ENCODE data around the gene IGFL3.
A peak's percentile ranks its signal among the peaks of the same experiment; 100 is the strongest.
"Not testable (repeated sequence)": the region's sequence is repeated elsewhere in the genome, so short reads cannot be mapped to it uniquely, and the experiment has no call there.

Gene IGFL3

DNA sequence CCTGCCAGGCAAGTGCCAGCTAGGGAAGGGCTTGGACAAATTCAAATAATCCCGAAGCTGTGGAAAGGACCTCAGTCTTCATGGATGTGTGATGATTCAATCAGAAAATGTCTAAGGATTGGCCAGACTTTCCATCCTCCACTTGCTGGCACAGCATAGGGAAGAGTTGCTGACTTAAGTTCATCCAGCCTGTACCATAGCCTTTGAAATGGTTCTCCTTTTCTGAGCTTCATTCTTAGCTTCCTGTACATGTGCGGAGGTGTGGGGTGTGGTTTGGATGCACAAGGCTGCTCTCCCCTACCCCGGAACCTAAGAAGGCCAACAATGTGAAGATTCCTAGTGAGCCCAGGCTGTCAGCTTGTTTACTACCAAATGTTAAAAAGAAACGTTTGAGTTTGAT lies 959 bp upstream of the IGFL3 start:
- no peak for DNase-seq (ENCODE audit: low spot score)

DNA sequence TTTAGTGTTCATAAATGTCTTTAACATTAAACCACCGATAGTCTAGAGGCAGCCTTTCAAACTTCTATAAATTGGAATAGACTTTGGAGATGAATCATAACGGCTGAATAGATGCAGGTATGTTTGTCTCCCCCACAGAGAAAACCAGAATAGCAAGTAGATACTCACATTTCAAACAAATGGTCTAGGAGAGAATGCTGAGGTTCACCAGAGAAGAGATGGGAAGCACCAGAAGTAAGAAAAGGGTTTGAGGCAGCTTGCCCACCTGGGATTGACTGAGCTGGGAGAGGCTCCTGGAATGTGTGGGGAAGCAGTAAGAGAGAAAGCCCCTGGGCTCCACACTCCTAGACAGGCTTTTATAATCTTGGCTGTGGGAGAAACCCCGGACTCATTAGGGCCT lies 6.4 kb downstream of the IGFL3 start:
- DNase-seq (ENCODE audit: low spot score), result no peak

- DNase-seq (ENCODE audit: low spot score), result no peak
Measured at GRCh38 chr19:46116121-46116520, 8.4 kb downstream of the IGFL3 start.

- no peak for DNase-seq (ENCODE audit: low spot score)
Measured at GRCh38 chr19:46115396-46116106, 8.9 kb downstream of the IGFL3 start.

- no peak for DNase-seq (ENCODE audit: low spot score)
Measured at GRCh38 chr19:46113726-46114125, 10.8 kb downstream of the IGFL3 start.

- no peak for DNase-seq (ENCODE audit: low spot score)
Measured at GRCh38 chr19:46112527-46112926, 12.0 kb downstream of the IGFL3 start.

GRCh38 chr19:46111376-46111775 lies 13.1 kb downstream of the IGFL3 start:
- DNase-seq (ENCODE audit: low spot score), result no peak

- DNase-seq (ENCODE audit: low spot score), result no peak
Measured at GRCh38 chr19:46109876-46110275, 14.6 kb downstream of the IGFL3 start.

DNA sequence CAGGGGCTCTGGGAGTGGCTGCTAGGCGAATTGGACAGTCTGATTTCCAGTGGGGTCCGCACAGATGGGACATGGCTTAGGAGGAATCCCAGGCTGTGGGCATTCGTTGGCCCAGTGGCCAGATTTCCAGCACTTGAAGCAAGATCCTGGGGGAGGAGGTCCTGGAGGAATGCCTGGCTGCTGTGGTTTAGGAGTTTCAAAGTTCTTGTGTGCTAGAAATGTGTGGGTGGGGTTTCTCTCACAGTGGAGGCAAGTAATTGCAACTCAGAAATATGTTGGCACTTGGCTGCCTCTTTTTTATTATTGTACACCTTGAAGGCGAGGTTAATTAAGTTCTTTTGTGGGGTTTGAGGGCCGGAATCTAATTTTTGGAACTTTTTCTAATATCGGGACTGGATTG lies 17.1 kb downstream of the IGFL3 start:
- DNase-seq (ENCODE audit: low spot score), result no peak

DNA sequence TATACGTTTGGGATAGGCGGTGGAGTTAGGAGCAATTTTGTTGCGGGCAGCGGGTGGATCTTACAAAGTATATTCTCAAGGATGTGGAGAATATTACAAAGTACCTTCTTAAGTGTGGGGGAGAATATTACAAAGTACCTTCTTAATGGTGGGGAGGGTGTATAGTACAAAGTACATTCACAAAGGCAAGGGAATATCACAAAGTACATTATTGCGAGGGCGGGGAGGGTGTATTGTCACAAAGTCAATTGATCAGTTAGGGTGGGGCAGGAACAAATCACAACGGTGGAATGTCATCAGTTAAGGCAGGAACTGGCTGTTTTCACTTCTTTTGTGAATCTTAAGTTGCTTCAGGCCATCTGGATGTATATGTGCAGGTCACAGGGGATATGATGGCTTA lies 22.2 kb downstream of the IGFL3 start:
- not testable (repeated sequence) for DNase-seq (ENCODE audit: low spot score)

DNA sequence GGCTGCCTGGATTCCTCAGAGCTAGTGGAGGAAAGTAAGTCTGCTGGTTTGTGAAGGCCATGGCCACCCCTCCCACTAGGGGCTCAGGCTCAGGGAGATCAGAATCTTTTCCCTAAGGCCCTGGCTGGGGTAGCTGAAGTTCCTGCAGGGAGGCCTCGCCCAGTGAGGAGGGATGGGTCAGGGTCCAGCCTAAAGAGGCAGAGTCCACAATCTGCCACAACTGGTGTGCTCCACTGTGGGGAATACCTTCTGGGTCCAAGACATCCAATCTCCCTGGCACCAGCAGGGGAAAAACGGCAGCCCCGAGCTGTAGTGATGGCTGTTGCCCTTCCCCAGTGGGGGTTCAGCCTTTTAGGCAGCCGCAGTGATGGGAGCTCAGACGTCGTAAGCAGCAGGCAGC lies 23.2 kb downstream of the IGFL3 start:
- no peak for DNase-seq (ENCODE audit: low spot score)

- no peak for DNase-seq (ENCODE audit: low spot score)
Measured at GRCh38 chr19:46100344-46100743, 24.1 kb downstream of the IGFL3 start.

- no peak for DNase-seq (ENCODE audit: low spot score)
Measured at GRCh38 chr19:46090444-46090843, 34.0 kb downstream of the IGFL3 start.

GRCh38 chr19:46089432-46089831 lies 35.1 kb downstream of the IGFL3 start:
- DNase-seq (ENCODE audit: low spot score), result no peak

DNA sequence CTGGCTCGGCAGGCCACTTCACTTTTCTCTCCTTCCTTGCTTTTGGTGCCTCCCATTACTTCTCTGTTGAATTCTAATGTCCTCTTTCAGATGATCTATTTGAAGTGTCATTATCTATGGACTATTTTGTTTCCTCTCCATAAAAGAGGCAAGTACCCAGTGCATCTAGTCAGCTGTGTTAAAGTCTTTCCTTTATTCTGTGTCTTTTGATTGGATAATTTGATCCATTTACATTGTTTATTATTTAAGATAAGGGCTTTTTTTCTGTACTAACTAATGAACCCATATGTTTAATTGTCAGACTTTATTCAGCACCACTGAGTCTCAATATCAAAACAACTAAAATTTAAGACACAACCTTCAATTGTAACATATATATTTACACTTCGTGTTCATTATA lies 36.4 kb downstream of the IGFL3 start:
- no peak for DNase-seq (ENCODE audit: low spot score)

GRCh38 chr19:46085888-46086287 lies 38.6 kb downstream of the IGFL3 start:
- no peak for DNase-seq (ENCODE audit: low spot score)

DNA sequence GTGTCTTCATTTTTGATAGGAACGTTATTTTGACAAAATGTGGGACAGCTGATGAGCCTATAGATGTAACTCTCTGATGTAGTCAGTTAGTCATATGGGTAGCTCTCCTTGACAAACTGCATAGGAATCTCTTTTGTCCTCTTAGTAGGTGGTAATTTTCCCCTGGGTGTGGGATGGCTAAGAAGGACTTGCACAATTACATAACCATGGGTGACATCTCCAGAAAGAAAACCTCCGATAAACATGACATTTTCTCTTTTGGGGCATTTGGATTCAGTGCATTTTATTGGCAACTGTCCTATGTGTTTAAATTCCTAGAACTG lies 41.8 kb downstream of the IGFL3 start:
- no peak for DNase-seq (ENCODE audit: low spot score)

GRCh38 chr19:46081928-46082727 lies 42.4 kb downstream of the IGFL3 start:
- no peak for DNase-seq (ENCODE audit: low spot score)

- DNase-seq (ENCODE audit: low spot score), result no peak
Measured at GRCh38 chr19:46080561-46080960, 43.9 kb downstream of the IGFL3 start.

DNA sequence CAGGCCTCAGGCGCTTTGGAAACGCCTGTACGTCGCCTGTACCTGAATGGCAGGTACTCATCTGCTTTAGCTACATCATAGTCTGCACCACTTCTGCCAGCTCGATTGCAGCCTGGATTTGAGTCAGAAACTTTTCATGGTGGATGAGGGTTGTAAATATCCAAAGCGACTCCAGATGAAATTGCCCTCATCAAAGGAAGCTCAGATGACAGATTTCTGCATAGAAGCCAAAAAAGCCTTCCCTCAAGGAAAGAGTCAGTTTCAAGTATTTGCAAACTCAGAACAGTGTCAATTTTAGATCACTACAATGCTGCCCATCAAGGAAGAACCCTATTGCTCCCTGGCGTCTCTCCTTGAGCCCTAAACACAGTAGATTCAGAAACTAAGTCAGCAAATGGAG lies 44.9 kb downstream of the IGFL3 start:
- DNase-seq (ENCODE audit: low spot score), result no peak

GRCh38 chr19:46078573-46079332 lies 45.7 kb downstream of the IGFL3 start:
- peak; percentile 60 for DNase-seq (ENCODE audit: low spot score)

DNA sequence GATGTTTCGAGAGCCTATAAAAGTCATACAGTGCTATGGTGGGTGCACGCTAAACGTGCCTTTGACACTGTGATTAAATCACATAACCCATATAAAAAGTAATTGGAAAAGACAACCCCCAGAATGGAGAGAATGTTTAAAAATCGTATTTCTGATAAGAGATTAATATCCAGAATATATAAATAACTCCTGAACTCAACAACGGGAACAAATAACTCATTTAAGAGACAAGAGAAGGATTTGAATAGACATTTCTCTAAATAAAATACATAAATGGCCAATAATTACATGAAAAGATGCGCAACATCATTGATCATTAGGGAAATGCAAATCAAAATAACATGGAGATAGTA lies 46.7 kb downstream of the IGFL3 start:
- no peak for DNase-seq (ENCODE audit: low spot score)
